HEK293 (cell line): ENCODE results near the gene RRP12.
A peak's percentile ranks its signal among the peaks of the same experiment; 100 is the strongest.

Experiments used
- CTCF ChIA-PET: fragments of 350-600 bp; formaldehyde crosslinking; extraction: SDS; loops from one replicate; lab custom pipeline; 2021; ENCODE audit warnings: antibody characterized with exemption; lab: Yijun Ruan, JAX
- POLR2A ChIA-PET: fragments of 300-600 bp; formaldehyde crosslinking; extraction: SDS; loops from one replicate; lab custom pipeline; 2020; ENCODE audit warnings: antibody characterized with exemption, inconsistent platforms; lab: Yijun Ruan, JAX
- H3K27ac ChIP-seq: fragments of 200-500 bp; sonication (Bioruptor generic); 2 replicates; pipeline ENCODE4 v1.5.1; 2014; ENCODE audit warnings: low read depth, low read length, control low read depth, inconsistent platforms; ENCODE audit errors: extremely low read depth
- H3K36me3 ChIP-seq, 2 experiments: fragments of 200-500 bp in 1 of 2; sonication (Bioruptor generic) in 1 of 2; 1 replicate in 1 of 2; 2 replicates in 1 of 2; pipeline ENCODE4 v1.5.1; 2014 to 2017; ENCODE audit warnings: inconsistent platforms in 2 of 2, low read length in 2 of 2; ENCODE audit not compliant: control insufficient read depth in 2 of 2, insufficient read depth in 1 of 2
- H3K4me1 ChIP-seq: fragments of 200-500 bp; sonication (Bioruptor generic); 2 replicates; pipeline ENCODE4 v1.5.1; 2014; ENCODE audit warnings: mild to moderate bottlenecking, low read length, inconsistent platforms; ENCODE audit not compliant: control insufficient read depth, insufficient read depth
- H3K4me3 ChIP-seq: 2 replicates; pipeline ENCODE4 v1.5.1; 2011; ENCODE audit warnings: low read depth, mild to moderate bottlenecking, control low read depth, low read length, moderate library complexity
- H3K9me3 ChIP-seq: fragments of 200-500 bp; sonication (Bioruptor generic); 2 replicates; pipeline ENCODE4 v1.5.1; 2014; ENCODE audit warnings: low read depth, low read length, inconsistent platforms; ENCODE audit not compliant: control insufficient read depth, insufficient read depth
- GLIS2 ChIP-seq: fragments of 450-650 bp; formaldehyde crosslinking; IDR thresholded peaks from 2 replicates; pipeline ENCODE4 v1.5.1; 2016; ENCODE audit warnings: missing biosample characterization, missing genetic modification characterization
- MZF1 ChIP-seq: fragments of 450-650 bp; formaldehyde crosslinking; IDR thresholded peaks from 2 replicates; pipeline ENCODE4 v1.5.1; 2017; ENCODE audit warnings: missing biosample characterization, missing genetic modification characterization, borderline replicate concordance
- ZBTB48 ChIP-seq: fragments of 450-650 bp; formaldehyde crosslinking; IDR thresholded peaks from 2 replicates; pipeline ENCODE4 v1.5.1; 2016; ENCODE audit warnings: missing biosample characterization, missing genetic modification characterization
- ZBTB49 ChIP-seq: fragments of 450-650 bp; formaldehyde crosslinking; IDR thresholded peaks from 2 replicates; pipeline ENCODE4 v1.5.1; 2016; ENCODE audit warnings: missing biosample characterization, missing genetic modification characterization, low read depth
- ZBTB8A ChIP-seq: fragments of 450-650 bp; formaldehyde crosslinking; IDR thresholded peaks from 2 replicates; pipeline ENCODE4 v1.5.1; 2016; ENCODE audit warnings: missing biosample characterization, missing genetic modification characterization
- ZFP41 ChIP-seq: fragments of 450-650 bp; formaldehyde crosslinking; IDR thresholded peaks from 2 replicates; pipeline ENCODE4 v1.5.1; 2016; ENCODE audit warnings: missing biosample characterization, missing genetic modification characterization, borderline replicate concordance
- ZNF114 ChIP-seq: fragments of 450-650 bp; formaldehyde crosslinking; IDR thresholded peaks from 2 replicates; pipeline ENCODE4 v1.5.0; 2017; ENCODE audit warnings: missing biosample characterization, missing genetic modification characterization
- ZNF2 ChIP-seq: fragments of 450-650 bp; formaldehyde crosslinking; IDR thresholded peaks from 2 replicates; pipeline ENCODE4 v1.5.1; 2016; ENCODE audit warnings: missing biosample characterization, missing genetic modification characterization
- ZNF202 ChIP-seq: fragments of 450-650 bp; formaldehyde crosslinking; IDR thresholded peaks from 2 replicates; pipeline ENCODE4 v1.5.1; 2016; ENCODE audit warnings: missing biosample characterization, missing genetic modification characterization, borderline replicate concordance
- ZNF274 ChIP-seq, 2 experiments: fragments of 200-500 bp in 1 of 2; fragments of 450-650 bp in 1 of 2; sonication (Bioruptor generic) in 1 of 2; formaldehyde crosslinking in 1 of 2; IDR thresholded peaks; 2 replicates each; pipeline versions ENCODE4 v1.5.1 to v1.6.1; 2014 to 2016; ENCODE audit warnings: borderline replicate concordance in 1 of 2, inconsistent platforms in 1 of 2, low read length in 1 of 2, missing biosample characterization in 1 of 2, missing genetic modification characterization in 1 of 2
- ZNF292 ChIP-seq: fragments of 450-650 bp; formaldehyde crosslinking; IDR thresholded peaks from 2 replicates; pipeline ENCODE4 v1.5.1; 2016; ENCODE audit warnings: low read depth, missing biosample characterization, missing genetic modification characterization, borderline replicate concordance
- ZNF391 ChIP-seq: fragments of 450-650 bp; formaldehyde crosslinking; IDR thresholded peaks from 2 replicates; pipeline ENCODE4 v1.5.1; 2016; ENCODE audit warnings: low read depth, missing biosample characterization, missing genetic modification characterization, borderline replicate concordance
- ZNF449 ChIP-seq: fragments of 450-650 bp; formaldehyde crosslinking; IDR thresholded peaks from 2 replicates; pipeline ENCODE4 v1.5.1; 2017; ENCODE audit warnings: missing biosample characterization, mild to moderate bottlenecking, missing genetic modification characterization, moderate library complexity
- ZNF521 ChIP-seq: fragments of 450-650 bp; formaldehyde crosslinking; IDR thresholded peaks from 2 replicates; pipeline ENCODE4 v1.5.1; 2017; ENCODE audit warnings: missing biosample characterization, mild to moderate bottlenecking, missing genetic modification characterization
- ZNF529 ChIP-seq: fragments of 450-650 bp; formaldehyde crosslinking; IDR thresholded peaks from 2 replicates; pipeline ENCODE4 v1.5.1; 2017; ENCODE audit warnings: missing genetic modification characterization, missing biosample characterization; ENCODE audit not compliant: insufficient replicate concordance
- ZNF623 ChIP-seq: fragments of 450-650 bp; formaldehyde crosslinking; IDR thresholded peaks from 2 replicates; pipeline ENCODE4 v1.5.1; 2016; ENCODE audit warnings: missing biosample characterization, missing genetic modification characterization
- ZNF645 ChIP-seq: fragments of 450-650 bp; formaldehyde crosslinking; IDR thresholded peaks from 2 replicates; pipeline ENCODE4; 2016; ENCODE audit warnings: missing biosample characterization, missing genetic modification characterization
- ZNF654 ChIP-seq: fragments of 450-650 bp; formaldehyde crosslinking; IDR thresholded peaks from 2 replicates; pipeline ENCODE4 v1.5.1; 2016; ENCODE audit warnings: low read depth, missing biosample characterization, missing genetic modification characterization
- ZNF660 ChIP-seq: fragments of 450-650 bp; IDR thresholded peaks from 2 replicates; pipeline ENCODE4 v1.5.1; 2018; ENCODE audit warnings: missing biosample characterization, mild to moderate bottlenecking, missing genetic modification characterization
- ZSCAN18 ChIP-seq: fragments of 450-650 bp; formaldehyde crosslinking; IDR thresholded peaks from 2 replicates; pipeline ENCODE4 v1.5.1; 2016; ENCODE audit warnings: missing biosample characterization, missing genetic modification characterization

The RRP12 gene

GRCh38 chr10:97400665-97401454 is at the start of gene RRP12 (continued):
- TF ChIP-seq ZNF529 (tag by site-specific recombination), result no peak

GRCh38 chr10:97450828-97451227 is 49.7 kb upstream of the RRP12 start:
- Histone ChIP-seq H3K9me3 (no peaks in the 10 kb centered on the region), H3K27ac (no peak overlapping the region), H3K36me3 (peaks cover 8 to 57% of the 10 kb centered on the region in 2 experiments; a peak in 1 of 3 replicates), H3K4me1 (peaks cover 12% of the 10 kb centered on the region)
- POLR2A ChIA-PET, result no interaction called here
- TF ChIP-seq ZNF654 (no peak), ZNF449 (tag by site-specific recombination) (no peak), ZNF274 (IDR thresholded peaks at IDR 0.05; ENCODE audit: low read length) (no peak), ZNF274 (tag by site-specific recombination; IDR thresholded peaks at IDR 0.05; ENCODE audit: borderline replicate concordance) (no peak), ZNF292 (tag by site-specific recombination) (no peak)
- TF ChIP-seq, all 188 proteins: peak for 0
- CTCF ChIA-PET, result interaction anchor here (0.6 kb wide), 1 partner anchor 13 kb away, joined by 4 read pairs; no protein-coding TSS in a partner anchor
- H3K4me3 ChIP-seq, result no peak overlapping the region

- peaks cover 23 to 25% of the 10 kb centered on the region in 2 experiments for H3K36me3 ChIP-seq
- POLR2A ChIA-PET, result interaction anchor here (1.7 to 2.0 kb wide), 2 partner anchors 9 to 12 kb away, joined by 5 to 11 read pairs; no protein-coding TSS in a partner anchor
- H3K4me3 ChIP-seq, result peak within 1 kb of the TSS; percentile 88
- no peaks in the 10 kb centered on the region for H3K9me3 ChIP-seq
- peaks cover 6% of the 10 kb centered on the region; the same call in 1 of the 2 replicates for H3K4me1 ChIP-seq
- peak within 1 kb of the TSS; percentile 70 for H3K27ac ChIP-seq
- CTCF ChIA-PET, result interaction anchor here (0.6 to 1.0 kb wide), 4 partner anchors 33 to 249 kb away, joined by 3 to 7 read pairs (median 3); partner anchors contain the start of gene ANKRD2
- no peak for TF ChIP-seq ZSCAN18
- TF ChIP-seq ZBTB48 (tag by site-specific recombination), result peak; percentile 80; the same call in 1 of the 2 replicates
- TF ChIP-seq ZBTB8A (tag by site-specific recombination), result peak; percentile 97
- TF ChIP-seq MZF1 (tag by site-specific recombination), result peak; percentile 84
- TF ChIP-seq ZNF645, result no peak
- TF ChIP-seq ZNF202 (tag by site-specific recombination), result no peak
- 0 out of 2 replicates have a peak, but pooled peaks have one; percentile 10 for TF ChIP-seq ZNF623 (tag by site-specific recombination)
- TF ChIP-seq ZNF391 (tag by site-specific recombination), result no peak; the same call in 1 of the 2 replicates
- no peak for TF ChIP-seq ZNF521 (tag by site-specific recombination)
- TF ChIP-seq ZNF292 (tag by site-specific recombination), result no peak
- no peak for TF ChIP-seq ZNF114
- no peak for TF ChIP-seq ZBTB49
- TF ChIP-seq ZFP41 (tag by site-specific recombination), result no peak
- 0 out of 2 replicates have a peak, but pooled peaks have one; percentile 15 for TF ChIP-seq ZNF2 (tag by site-specific recombination)
- TF ChIP-seq ZNF660, result peak; percentile 74
- peak; percentile 75 for TF ChIP-seq GLIS2 (tag by site-specific recombination)
Measured at GRCh38 chr10:97445722-97446639, 44.8 kb upstream of the RRP12 start, which contains the start of the genes EXOSC1 and ZDHHC16. Gene EXOSC1 (minus strand): TSS chr10:97446006. CDS start chr10:97445985, 21 bp downstream. Gene ZDHHC16 (plus strand): TSS chr10:97446175. CDS start chr10:97451676, 5,501 bp downstream.
